PC-9 (cell line): ENCODE data around the gene ZC3H14. TPM values are rescaled to one million over a fixed set of nuclear protein-coding genes. Genes with fewer than 3 reads are reported as not detected.

Source experiments
- BruUV-seq: library from RNA; stranded (reverse); fragments of 400-500 nt; replicated peaks from 2 replicates; lab custom pipeline; 2021; lab: Mats Ljungman, UMichigan
- CTCF ChIA-PET: fragments of 300-600 bp; sonication (Branson Sonifier 250); formaldehyde crosslinking; loops from one replicate; lab custom pipeline; 2022; ENCODE audit warnings: antibody characterized with exemption; lab: Charles Lee
- POLR2A ChIA-PET: fragments of 300-600 bp; sonication (Branson Sonifier 250); formaldehyde crosslinking; loops from one replicate; lab custom pipeline; 2022; ENCODE audit warnings: antibody characterized with exemption; ENCODE audit not compliant: unreplicated experiment; lab: Charles Lee
- DNase-seq, 2 experiments: peaks; one replicate each; pipeline versions ENCODE4 v3.0.0 to v3.0.0-alpha.2; 2015 to 2022; ENCODE audit warnings: mixed read lengths in 1 of 2
- H2AFZ ChIP-seq: fragments of 200-600 bp; sonication (generic); 2 replicates; pipeline ENCODE4 v1.8.1; 2017; ENCODE audit warnings: antibody characterized with exemption
- H3F3A ChIP-seq: fragments of 200-600 bp; sonication (generic); 2 replicates; pipeline ENCODE4 v1.8.1; 2017; ENCODE audit warnings: antibody characterized with exemption, mild to moderate bottlenecking, low read depth; ENCODE audit not compliant: insufficient read depth
- H3K27ac ChIP-seq: fragments of 200-600 bp; sonication (generic); 2 replicates; pipeline ENCODE4 v1.6.1; 2016; ENCODE audit warnings: mixed run types
- H3K27me3 ChIP-seq: fragments of 200-600 bp; sonication (generic); 2 replicates; pipeline ENCODE4 v1.6.1; 2016; ENCODE audit warnings: low read depth, mixed run types; ENCODE audit not compliant: insufficient read depth
- H3K36me3 ChIP-seq: fragments of 200-600 bp; sonication (generic); 2 replicates; pipeline ENCODE4 v1.6.1; 2016; ENCODE audit warnings: low read depth, mixed run types
- H3K4me1 ChIP-seq: fragments of 200-600 bp; sonication (generic); replicated peaks from 2 replicates; pipeline ENCODE4 v1.6.1; 2016; ENCODE audit warnings: mixed run types; ENCODE audit not compliant: insufficient read depth
- H3K4me2 ChIP-seq: fragments of 200-600 bp; sonication (generic); 2 replicates; pipeline ENCODE4 v1.6.1; 2017; ENCODE audit warnings: mixed run types
- H3K4me3 ChIP-seq: fragments of 200-600 bp; sonication (generic); 2 replicates; pipeline ENCODE4 v1.6.1; 2016; ENCODE audit warnings: mixed run types
- H3K79me2 ChIP-seq: fragments of 200-600 bp; sonication (generic); 2 replicates; pipeline ENCODE4 v1.6.1; 2017; ENCODE audit warnings: low read depth, mixed run types
- H3K9me2 ChIP-seq: fragments of 200-600 bp; sonication (generic); 2 replicates; pipeline ENCODE4 v1.8.1; 2017; ENCODE audit warnings: mild to moderate bottlenecking; ENCODE audit not compliant: insufficient read depth
- H3K9me3 ChIP-seq: fragments of 200-600 bp; sonication (generic); 2 replicates; pipeline ENCODE4 v1.8.1; 2016; ENCODE audit warnings: low read depth; ENCODE audit not compliant: insufficient read depth
- H4K20me1 ChIP-seq: fragments of 200-600 bp; sonication (generic); 2 replicates; pipeline ENCODE4 v1.8.1; 2017; ENCODE audit not compliant: insufficient read depth
- EZH2 ChIP-seq: fragments of 200-600 bp; sonication (generic); IDR thresholded peaks from 2 replicates; pipeline ENCODE4 v1.8.0; 2017; ENCODE audit warnings: antibody characterized with exemption, low read depth
- intact Hi-C: fragments of 100-400 bp; cut with micrococcal nuclease; formaldehyde crosslinking; loops from one replicate; pipeline ENCODE4 v1.10.0; 2022; ENCODE audit not compliant: unreplicated experiment
- total RNA-seq: library from RNA; stranded (reverse); gene quantifications from 2 replicates; pipeline ENCODE4 v1.2.3, GENCODE V29; 2021
- TF ChIP-seq, protein P1 (sequence below): fragments of 200-600 bp; sonication (generic); conservative IDR thresholded peaks from 2 replicates; pipeline ENCODE4 v1.6.1; 2017; ENCODE audit warnings: mixed run types, antibody characterized with exemption, mild to moderate bottlenecking, moderate library complexity

ZC3H14 gene
- total RNA-seq, 1 experiment from 2014 or later, result 20.2 TPM

GRCh38 chr14:88550078-88550477, 12.8 kb upstream of the ZC3H14 start:
- H3K9me2 ChIP-seq, result no peaks in the 10 kb centered on the region
- H3K4me2 ChIP-seq, result no peak overlapping the region
- H3K9me3 ChIP-seq, result no peaks in the 10 kb centered on the region
- H3K4me1 ChIP-seq, result peaks cover 17% of the 10 kb centered on the region
- H3F3A ChIP-seq, result peaks cover under 1% of the 10 kb centered on the region; the same call in 1 of the 2 replicates
- no peaks in the 10 kb centered on the region for H3K27me3 ChIP-seq
- intact Hi-C loops, result no loop called here
- POLR2A ChIA-PET, result no interaction called here
- no peak for DNase-seq
- H2AFZ ChIP-seq, result no peak overlapping the region
- CTCF ChIA-PET, result no interaction called here
- H3K4me3 ChIP-seq, result no peak overlapping the region
- BruUV-seq, result no TSS peak
- no peaks in the 10 kb centered on the region for H4K20me1 ChIP-seq
- no peaks in the 10 kb centered on the region for H3K36me3 ChIP-seq
- H3K27ac ChIP-seq, result no peak overlapping the region
- H3K79me2 ChIP-seq, result peaks cover 20% of the 10 kb centered on the region
- TF ChIP-seq EZH2, result no peak
- TF ChIP-seq, protein P1, sequence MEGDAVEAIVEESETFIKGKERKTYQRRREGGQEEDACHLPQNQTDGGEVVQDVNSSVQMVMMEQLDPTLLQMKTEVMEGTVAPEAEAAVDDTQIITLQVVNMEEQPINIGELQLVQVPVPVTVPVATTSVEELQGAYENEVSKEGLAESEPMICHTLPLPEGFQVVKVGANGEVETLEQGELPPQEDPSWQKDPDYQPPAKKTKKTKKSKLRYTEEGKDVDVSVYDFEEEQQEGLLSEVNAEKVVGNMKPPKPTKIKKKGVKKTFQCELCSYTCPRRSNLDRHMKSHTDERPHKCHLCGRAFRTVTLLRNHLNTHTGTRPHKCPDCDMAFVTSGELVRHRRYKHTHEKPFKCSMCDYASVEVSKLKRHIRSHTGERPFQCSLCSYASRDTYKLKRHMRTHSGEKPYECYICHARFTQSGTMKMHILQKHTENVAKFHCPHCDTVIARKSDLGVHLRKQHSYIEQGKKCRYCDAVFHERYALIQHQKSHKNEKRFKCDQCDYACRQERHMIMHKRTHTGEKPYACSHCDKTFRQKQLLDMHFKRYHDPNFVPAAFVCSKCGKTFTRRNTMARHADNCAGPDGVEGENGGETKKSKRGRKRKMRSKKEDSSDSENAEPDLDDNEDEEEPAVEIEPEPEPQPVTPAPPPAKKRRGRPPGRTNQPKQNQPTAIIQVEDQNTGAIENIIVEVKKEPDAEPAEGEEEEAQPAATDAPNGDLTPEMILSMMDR, result no peak

- Histone ChIP-seq H4K20me1 (no peaks in the 10 kb centered on the region), H2AFZ (peak overlapping the region; percentile 95), H3K4me2 (peak overlapping the region; percentile 95), H3K9me2 (no peaks in the 10 kb centered on the region), H3K9me3 (no peaks in the 10 kb centered on the region), H3K36me3 (no peaks in the 10 kb centered on the region), H3K4me1 (peaks cover 17% of the 10 kb centered on the region), H3K27me3 (no peaks in the 10 kb centered on the region), H3F3A (peaks cover 6% of the 10 kb centered on the region; the same call in 1 of the 2 replicates), H3K79me2 (peaks cover 20% of the 10 kb centered on the region), H3K27ac (no peak overlapping the region), H3K4me3 (peak overlapping the region; percentile 76)
- BruUV-seq, result no TSS peak
- peak; percentile 57 to 63 for DNase-seq
- intact Hi-C loops, result no loop called here
- POLR2A ChIA-PET, result interaction anchor here (0.7 kb wide), 1 partner anchor 43 kb away, joined by 5 read pairs; no protein-coding TSS in a partner anchor
- CTCF ChIA-PET, result interaction anchor here (0.6 kb wide), 1 partner anchor 33 kb away, joined by 3 read pairs; no protein-coding TSS in a partner anchor
- no peak for TF ChIP-seq EZH2
- TF ChIP-seq, protein P1, result no peak
Measured at GRCh38 chr14:88551094-88551870, 11.6 kb upstream of the ZC3H14 start.

GRCh38 chr14:88551980-88552431, 10.8 kb upstream of the ZC3H14 start:
- H3F3A ChIP-seq, result peaks cover 6% of the 10 kb centered on the region; the same call in 1 of the 2 replicates
- H3K27me3 ChIP-seq, result no peaks in the 10 kb centered on the region
- TF ChIP-seq, protein P1, result no peak
- TF ChIP-seq EZH2, result no peak
- no peaks in the 10 kb centered on the region for H3K9me3 ChIP-seq
- TSS peak; percentile 42 for BruUV-seq
- peak overlapping the region; percentile 76 for H3K4me3 ChIP-seq
- peak overlapping the region; percentile 95 for H2AFZ ChIP-seq
- no peaks in the 10 kb centered on the region for H3K36me3 ChIP-seq
- ChIA-PET CTCF (no interaction called here), POLR2A (interaction anchor here (0.7 kb wide), 1 partner anchor 43 kb away, joined by 5 read pairs; no protein-coding TSS in a partner anchor)
- H3K4me2 ChIP-seq, result peak overlapping the region; percentile 95
- no peak overlapping the region for H3K27ac ChIP-seq
- H3K9me2 ChIP-seq, result no peaks in the 10 kb centered on the region
- no peaks in the 10 kb centered on the region for H4K20me1 ChIP-seq
- intact Hi-C loops, result no loop called here
- H3K4me1 ChIP-seq, result peaks cover 17% of the 10 kb centered on the region
- H3K79me2 ChIP-seq, result peaks cover 20% of the 10 kb centered on the region
- DNase-seq, result no peak
